Measurements from ENCODE around the gene ABCD2. TPM values are rescaled to one million over a fixed set of nuclear protein-coding genes. Genes with fewer than 3 reads are reported as not detected.

The ABCD2 gene
- total and polyA plus RNA-seq, 3 donors from 2014 or later = 0.29 to 0.55 (median 0.43) TPM

- no peak for TF ChIP-seq CTCF (IDR thresholded peaks at IDR 0.05)
- no peak for TF ChIP-seq POLR2A (IDR thresholded peaks at IDR 0.05)
- H3K27me3 ChIP-seq = no peaks in the 10 kb centered on the region
- intact Hi-C loops (cut with DNase I; ENCODE audit: low total_unique reads) = no loop called here
- no peak overlapping the region for H3K27ac ChIP-seq
- H3K36me3 ChIP-seq (ENCODE audit: low read depth, missing control alignments) = no peaks in the 10 kb centered on the region
- no peaks in the 10 kb centered on the region for H3K4me1 ChIP-seq
- H3K9me3 ChIP-seq = no peaks in the 10 kb centered on the region
- no peak for DNase-seq
- 100% methylated on average over 1 of the region's 1 CpG; no CpG with 5 or more reads in 1 of the 2 donors for WGBS, 2 donors
- H3K4me3 ChIP-seq = no peak overlapping the region
These were observed 109.6 kb downstream of the ABCD2 start for GRCh38 chr12:39510001-39510400.

- H3K27ac ChIP-seq = no peak overlapping the region
- H3K4me3 ChIP-seq = no peak overlapping the region
- no peaks in the 10 kb centered on the region for H3K36me3 ChIP-seq (ENCODE audit: low read depth, missing control alignments)
- no peaks in the 10 kb centered on the region for H3K4me1 ChIP-seq
- DNase-seq = no peak
- no peaks in the 10 kb centered on the region for H3K9me3 ChIP-seq
- TF ChIP-seq POLR2A (IDR thresholded peaks at IDR 0.05) = no peak
- no peak for TF ChIP-seq CTCF (IDR thresholded peaks at IDR 0.05)
- intact Hi-C loops (cut with DNase I; ENCODE audit: low total_unique reads) = no loop called here
- H3K27me3 ChIP-seq = no peaks in the 10 kb centered on the region
These were observed 114.0 kb downstream of the ABCD2 start for GRCh38 chr12:39505554-39505953.

DNA sequence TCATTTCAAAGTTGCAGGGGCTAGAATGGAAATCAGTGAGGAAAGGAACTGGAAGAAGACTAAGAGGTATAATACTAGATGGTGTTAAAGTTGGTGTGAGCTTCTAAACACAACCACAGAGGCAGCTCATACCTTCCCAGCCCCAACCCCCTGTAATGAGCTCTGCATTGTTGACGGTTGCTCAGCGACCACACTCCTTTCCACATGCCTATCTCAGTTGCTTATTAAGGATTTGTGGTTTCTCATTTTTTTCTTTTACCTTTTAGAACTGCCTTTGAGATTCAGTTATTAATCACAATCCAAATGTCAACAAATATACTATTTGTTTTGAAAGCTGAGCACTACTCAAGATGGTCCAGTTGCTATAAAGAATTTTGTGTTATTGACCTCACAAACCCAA is 114.6 kb downstream of the ABCD2 start:
- TF ChIP-seq CTCF (IDR thresholded peaks at IDR 0.05) (no peak), POLR2A (IDR thresholded peaks at IDR 0.05) (no peak)
- Histone ChIP-seq H3K4me1 (no peaks in the 10 kb centered on the region), H3K9me3 (no peaks in the 10 kb centered on the region), H3K36me3 (ENCODE audit: low read depth, missing control alignments) (no peaks in the 10 kb centered on the region), H3K27ac (no peak overlapping the region), H3K27me3 (no peaks in the 10 kb centered on the region), H3K4me3 (no peak overlapping the region)
- 71 to 89% methylated on average over 2 of the region's 2 CpGs for WGBS, 2 donors
- DNase-seq = no peak
- intact Hi-C loops (cut with DNase I; ENCODE audit: low total_unique reads) = no loop called here

DNA sequence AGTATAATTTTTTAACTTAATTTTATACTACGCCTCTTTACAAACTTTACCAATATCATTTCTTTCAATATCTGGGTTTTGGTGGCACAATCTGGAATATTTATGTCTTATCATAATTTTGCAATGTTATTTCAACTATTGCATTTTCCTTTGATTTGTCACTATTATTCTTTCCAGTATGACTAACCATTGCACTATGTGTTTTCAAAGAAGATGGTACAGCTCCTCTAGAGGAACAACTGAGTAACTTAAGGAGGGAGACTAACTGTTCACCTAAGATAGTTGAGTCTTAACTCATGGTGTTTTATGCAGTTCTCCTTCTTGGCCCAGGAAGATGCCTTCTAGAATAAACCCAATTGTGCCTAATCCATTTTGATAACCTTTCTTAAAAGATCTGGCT is 116.2 kb downstream of the ABCD2 start:
- Histone ChIP-seq H3K36me3 (ENCODE audit: low read depth, missing control alignments) (no peaks in the 10 kb centered on the region), H3K4me3 (no peak overlapping the region), H3K9me3 (no peaks in the 10 kb centered on the region), H3K4me1 (no peaks in the 10 kb centered on the region), H3K27ac (no peak overlapping the region), H3K27me3 (no peaks in the 10 kb centered on the region)
- 90 to 94% methylated on average over 1 of the region's 1 CpG for WGBS, 2 donors
- intact Hi-C loops (cut with DNase I; ENCODE audit: low total_unique reads) = no loop called here
- TF ChIP-seq CTCF (IDR thresholded peaks at IDR 0.05) = no peak
- no peak for TF ChIP-seq POLR2A (IDR thresholded peaks at IDR 0.05)
- no peak for DNase-seq

DNA sequence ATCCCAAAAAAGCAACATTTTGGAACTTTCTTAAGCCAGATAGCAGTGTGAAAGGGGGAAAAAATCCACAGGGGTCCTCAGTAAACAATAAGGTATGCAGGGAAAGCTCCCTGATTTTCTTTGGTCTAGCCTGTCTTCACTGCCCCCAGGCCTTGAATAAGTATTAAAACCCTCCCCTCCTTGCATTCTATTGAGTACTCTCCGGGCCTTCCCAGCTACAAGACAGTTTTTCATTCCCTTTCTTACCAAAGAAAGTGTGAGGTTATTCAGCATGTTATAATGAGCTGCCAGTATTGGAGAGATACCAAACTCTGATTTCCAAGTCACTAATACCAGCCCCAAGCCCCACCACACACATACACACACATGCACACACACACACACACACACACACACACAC is 116.9 kb downstream of the ABCD2 start:
- intact Hi-C loops (cut with DNase I; ENCODE audit: low total_unique reads) = no loop called here
- H3K9me3 ChIP-seq = no peaks in the 10 kb centered on the region
- no peak for DNase-seq
- no peaks in the 10 kb centered on the region for H3K36me3 ChIP-seq (ENCODE audit: low read depth, missing control alignments)
- WGBS, 2 donors = 70 to 76% methylated on average over 1 of the region's 1 CpG
- no peak overlapping the region for H3K27ac ChIP-seq
- H3K4me3 ChIP-seq = no peak overlapping the region
- H3K4me1 ChIP-seq = no peaks in the 10 kb centered on the region
- TF ChIP-seq POLR2A (IDR thresholded peaks at IDR 0.05) (no peak), CTCF (IDR thresholded peaks at IDR 0.05) (no peak)
- no peaks in the 10 kb centered on the region for H3K27me3 ChIP-seq

Small RNAs within 50 kb of the gene (small RNA-seq; reads per million reads assigned to genes)
- gene AC121334.2 = 0.09 to 0.38 reads per million in 2 donors

Other genes with a start within 250 kb of the ABCD2 start
- gene KIF21A, start 176.7 kb downstream of the ABCD2 start, total RNA-seq = 10 to 100 TPM; 70.2 to 89.2 TPM
- 13.3 TPM for gene KIF21A, start 176.7 kb downstream of the ABCD2 start, polyA plus RNA-seq (ENCODE audit: insufficient read depth, low read depth, low replicate concordance)